LNCaP clone FGC (cell line): Measurements from ENCODE around the gene NEB.

Experiments used
- DNase-seq: peaks from one replicate; pipeline ENCODE4 v3.0.0-alpha.2; 2011; ENCODE audit warnings: low read depth
- H3K4me3 ChIP-seq: 2 replicates; pipeline ENCODE4 v1.5.1; 2011; ENCODE audit warnings: mild to moderate bottlenecking, low read depth, low read length, control low read depth
- TF ChIP-seq, protein P1 (sequence below): IDR thresholded peaks from 2 replicates; pipeline ENCODE4 v1.5.1; 2012; ENCODE audit warnings: mild to moderate bottlenecking; ENCODE audit not compliant: control insufficient read depth, insufficient read depth; ENCODE audit errors: extremely low read depth

Gene NEB

DNA sequence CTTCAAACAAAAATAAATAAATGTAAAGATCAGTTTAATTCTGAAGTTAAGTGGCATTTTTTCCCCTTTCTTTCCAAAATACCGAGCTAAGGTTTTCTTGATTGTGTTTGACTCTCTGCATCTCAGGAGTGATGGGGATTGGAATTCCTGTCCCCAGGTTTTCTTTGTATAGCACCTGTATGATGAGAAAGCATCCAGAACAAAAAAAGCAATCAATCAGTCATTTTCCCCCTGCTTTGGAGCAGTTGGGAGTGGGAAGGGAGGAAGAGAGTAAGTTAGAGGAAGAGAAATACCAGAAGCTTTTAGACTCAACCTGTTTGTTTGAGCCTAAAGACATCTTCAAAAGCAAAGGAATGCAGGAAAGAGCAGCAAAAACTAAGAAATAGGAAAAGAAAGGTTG is 236.1 kb downstream of the NEB start:
- no peak for DNase-seq
- no peak overlapping the region for H3K4me3 ChIP-seq
- TF ChIP-seq, protein P1, sequence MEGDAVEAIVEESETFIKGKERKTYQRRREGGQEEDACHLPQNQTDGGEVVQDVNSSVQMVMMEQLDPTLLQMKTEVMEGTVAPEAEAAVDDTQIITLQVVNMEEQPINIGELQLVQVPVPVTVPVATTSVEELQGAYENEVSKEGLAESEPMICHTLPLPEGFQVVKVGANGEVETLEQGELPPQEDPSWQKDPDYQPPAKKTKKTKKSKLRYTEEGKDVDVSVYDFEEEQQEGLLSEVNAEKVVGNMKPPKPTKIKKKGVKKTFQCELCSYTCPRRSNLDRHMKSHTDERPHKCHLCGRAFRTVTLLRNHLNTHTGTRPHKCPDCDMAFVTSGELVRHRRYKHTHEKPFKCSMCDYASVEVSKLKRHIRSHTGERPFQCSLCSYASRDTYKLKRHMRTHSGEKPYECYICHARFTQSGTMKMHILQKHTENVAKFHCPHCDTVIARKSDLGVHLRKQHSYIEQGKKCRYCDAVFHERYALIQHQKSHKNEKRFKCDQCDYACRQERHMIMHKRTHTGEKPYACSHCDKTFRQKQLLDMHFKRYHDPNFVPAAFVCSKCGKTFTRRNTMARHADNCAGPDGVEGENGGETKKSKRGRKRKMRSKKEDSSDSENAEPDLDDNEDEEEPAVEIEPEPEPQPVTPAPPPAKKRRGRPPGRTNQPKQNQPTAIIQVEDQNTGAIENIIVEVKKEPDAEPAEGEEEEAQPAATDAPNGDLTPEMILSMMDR: no peak

DNA sequence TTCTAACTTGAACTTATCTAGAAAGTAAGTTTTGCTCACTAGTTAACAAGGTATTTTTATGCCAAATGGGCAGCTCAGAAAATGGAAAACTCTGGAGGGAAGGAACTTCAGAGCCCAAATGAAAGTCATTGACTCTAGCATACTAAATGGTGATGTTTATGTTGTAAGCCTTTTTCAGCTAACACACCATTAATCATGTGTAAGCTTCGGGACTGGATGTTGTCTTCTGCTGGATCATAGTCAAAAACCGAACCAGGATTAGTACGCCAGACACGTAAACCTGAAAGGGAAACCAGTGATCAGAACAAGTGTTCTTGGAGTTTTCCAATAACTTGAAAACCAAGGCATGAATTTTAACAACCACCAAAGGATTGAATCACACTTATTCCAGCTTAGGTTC is 242.8 kb downstream of the NEB start:
- TF ChIP-seq, protein P1: no peak
- H3K4me3 ChIP-seq: no peak overlapping the region
- DNase-seq: no peak

DNA sequence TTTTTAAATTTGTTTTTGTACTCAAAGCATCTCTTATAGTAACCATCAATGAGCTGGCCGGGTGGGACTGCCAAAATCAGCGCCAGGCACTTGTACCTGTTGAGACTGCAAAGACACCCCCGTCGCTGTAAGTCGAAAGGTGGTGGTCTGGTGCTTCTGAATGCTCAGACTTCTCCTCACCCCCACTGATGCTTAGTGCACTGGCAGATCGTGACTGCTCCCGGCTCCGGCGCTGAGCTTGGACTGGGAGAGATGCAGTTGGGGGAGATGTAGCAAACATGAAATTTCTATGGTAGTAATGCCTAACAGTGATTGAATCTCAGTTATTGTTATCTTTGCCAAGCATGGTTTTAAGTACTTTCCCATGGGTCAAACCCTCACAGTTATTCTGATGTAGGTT is 244.0 kb downstream of the NEB start:
- no peak for DNase-seq
- no peak overlapping the region for H3K4me3 ChIP-seq
- TF ChIP-seq, protein P1: no peak

DNA sequence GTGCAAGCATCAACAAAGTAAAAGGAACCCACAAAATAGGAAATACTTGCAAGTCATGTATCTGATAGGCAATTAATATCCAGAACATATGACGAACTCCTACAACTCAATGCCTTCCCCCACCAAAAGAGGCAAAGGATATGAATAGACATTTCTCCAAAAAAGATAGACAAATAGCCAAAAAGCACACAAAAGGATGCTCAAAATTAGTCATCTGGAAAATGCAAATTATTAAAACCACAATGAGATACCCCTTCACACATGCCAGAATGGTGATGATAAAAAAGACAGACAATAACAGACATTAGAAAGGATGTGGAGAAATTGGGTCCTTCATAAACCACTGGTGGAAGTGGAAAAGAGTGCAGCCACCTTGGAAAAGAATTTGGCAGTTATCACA is 248.2 kb downstream of the NEB start:
- H3K4me3 ChIP-seq: no peak overlapping the region
- no peak for DNase-seq
- TF ChIP-seq, protein P1: no peak

DNA sequence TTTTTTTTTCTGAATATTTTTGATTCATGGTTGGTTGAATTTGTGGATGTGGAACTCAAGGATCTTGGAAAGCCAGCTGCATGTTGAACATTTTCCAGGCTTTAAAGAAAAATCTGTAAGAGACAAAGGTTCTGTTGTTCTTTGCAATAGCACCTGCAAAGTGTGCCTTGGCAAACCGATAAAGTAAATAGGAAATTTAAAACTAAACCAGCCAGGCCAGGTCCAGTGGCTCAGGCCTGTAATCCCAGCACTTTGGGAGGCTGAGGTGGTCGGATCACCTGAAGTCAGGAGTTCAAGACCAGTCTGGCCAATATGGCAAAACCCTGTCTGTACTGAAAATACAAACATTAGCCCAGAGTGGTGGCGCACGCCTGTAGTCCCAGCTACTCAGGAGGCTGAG is 250.2 kb downstream of the NEB start:
- H3K4me3 ChIP-seq: no peak overlapping the region
- no peak for DNase-seq
- TF ChIP-seq, protein P1: no peak

DNA sequence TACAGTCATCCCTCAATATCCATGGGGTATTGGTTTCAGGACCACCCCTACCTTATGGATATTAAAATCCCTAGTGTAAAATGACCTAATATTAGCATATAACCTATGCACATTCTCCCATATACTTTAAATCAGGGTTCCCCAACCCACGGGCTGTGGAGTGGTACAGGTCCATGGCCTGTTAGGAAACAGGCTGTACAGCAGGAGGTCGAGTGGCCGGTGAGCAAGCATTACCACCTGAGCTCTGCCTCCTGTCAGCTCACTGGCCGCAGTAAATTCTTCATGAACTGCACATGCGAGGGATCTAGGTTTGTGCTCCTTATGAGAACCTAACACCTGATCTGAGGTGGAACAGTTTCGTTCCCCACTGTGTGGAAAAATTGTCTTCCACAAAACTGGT is 250.7 kb downstream of the NEB start:
- TF ChIP-seq, protein P1: no peak
- H3K4me3 ChIP-seq: no peak overlapping the region
- no peak for DNase-seq

DNA sequence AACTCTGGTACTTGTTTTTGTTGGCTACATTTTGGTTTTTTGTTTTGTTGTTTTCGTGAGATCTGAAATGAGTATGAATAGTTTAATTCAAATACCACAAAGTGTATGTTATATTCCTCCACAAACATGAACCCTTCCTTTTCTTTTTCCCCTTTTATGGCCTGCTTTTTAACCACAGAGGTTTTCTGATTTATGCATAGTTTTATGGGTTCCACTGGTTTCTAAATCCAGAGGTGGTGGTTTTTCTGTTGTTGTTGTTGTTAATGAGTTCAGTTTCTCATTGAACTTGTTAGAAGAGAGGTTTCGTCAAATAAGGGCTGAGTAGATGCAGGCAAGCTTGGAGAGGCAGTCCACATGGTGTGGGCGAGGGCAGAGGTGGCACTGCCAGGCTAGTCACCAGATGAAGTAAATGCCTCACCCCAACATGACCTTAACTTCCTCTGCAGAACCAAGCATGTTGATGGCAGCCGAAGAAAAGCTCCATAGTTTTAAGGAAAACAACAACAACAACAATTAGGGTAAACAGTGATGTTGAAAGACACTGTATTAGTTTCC is 252.0 kb downstream of the NEB start:
- DNase-seq: no peak
- H3K4me3 ChIP-seq: no peak overlapping the region
- TF ChIP-seq, protein P1: no peak
